ENCODE data around the gene POLH. TPM values are rescaled to one million over a fixed set of nuclear protein-coding genes. Genes with fewer than 3 reads are reported as not detected.
"Not testable (repeated sequence)": the region's sequence is repeated elsewhere in the genome, so short reads cannot be mapped to it uniquely, and the experiment has no call there.

POLH gene
- total RNA-seq, 2 donors from 2014 or later = 11.2 to 11.3 TPM

DNA sequence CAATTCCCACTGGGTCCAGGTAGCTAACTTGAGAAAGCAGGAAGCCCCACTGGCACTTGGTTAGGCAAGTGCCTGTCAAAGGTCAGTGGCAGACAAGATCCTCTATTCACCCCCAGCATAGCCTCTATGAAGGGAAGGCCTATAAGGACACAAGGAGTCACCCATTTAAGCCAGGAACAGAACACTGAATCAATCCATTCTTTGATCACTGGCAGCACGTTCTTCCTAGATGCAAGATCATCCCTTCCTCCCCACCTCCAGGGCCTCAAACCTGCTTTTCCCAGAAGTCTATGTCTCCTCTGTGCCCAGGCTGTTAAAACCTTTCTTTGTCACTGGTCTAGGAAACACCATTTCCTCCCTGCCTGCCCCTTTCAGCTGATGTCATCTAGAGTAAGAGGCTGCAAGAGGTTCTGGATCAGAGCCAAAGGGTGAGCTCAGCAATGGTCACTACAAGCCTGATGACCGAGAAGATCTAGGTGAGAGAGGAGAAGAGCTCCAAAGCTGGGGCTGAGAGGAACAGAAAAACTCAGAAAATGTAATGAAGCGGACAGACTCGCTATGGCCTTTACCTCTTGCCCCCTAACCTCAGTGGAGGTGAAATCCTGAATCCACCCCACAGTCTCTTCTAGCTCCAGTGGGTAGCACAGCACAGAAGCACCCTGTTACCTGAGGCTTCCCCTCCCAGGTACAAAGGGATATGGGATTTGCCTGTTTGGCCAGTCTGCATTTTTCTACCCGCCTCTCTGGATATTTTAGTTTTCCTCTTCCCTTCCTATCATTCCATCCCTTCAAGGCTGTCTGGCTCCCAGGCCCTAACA, 51.2 kb downstream of the POLH start:
- intact Hi-C loops (cut with DNase I, micrococcal nuclease) = no loop called here
- DNase-seq = peak; percentile 60 to 81
- ATAC-seq = peak; percentile 12

DNA sequence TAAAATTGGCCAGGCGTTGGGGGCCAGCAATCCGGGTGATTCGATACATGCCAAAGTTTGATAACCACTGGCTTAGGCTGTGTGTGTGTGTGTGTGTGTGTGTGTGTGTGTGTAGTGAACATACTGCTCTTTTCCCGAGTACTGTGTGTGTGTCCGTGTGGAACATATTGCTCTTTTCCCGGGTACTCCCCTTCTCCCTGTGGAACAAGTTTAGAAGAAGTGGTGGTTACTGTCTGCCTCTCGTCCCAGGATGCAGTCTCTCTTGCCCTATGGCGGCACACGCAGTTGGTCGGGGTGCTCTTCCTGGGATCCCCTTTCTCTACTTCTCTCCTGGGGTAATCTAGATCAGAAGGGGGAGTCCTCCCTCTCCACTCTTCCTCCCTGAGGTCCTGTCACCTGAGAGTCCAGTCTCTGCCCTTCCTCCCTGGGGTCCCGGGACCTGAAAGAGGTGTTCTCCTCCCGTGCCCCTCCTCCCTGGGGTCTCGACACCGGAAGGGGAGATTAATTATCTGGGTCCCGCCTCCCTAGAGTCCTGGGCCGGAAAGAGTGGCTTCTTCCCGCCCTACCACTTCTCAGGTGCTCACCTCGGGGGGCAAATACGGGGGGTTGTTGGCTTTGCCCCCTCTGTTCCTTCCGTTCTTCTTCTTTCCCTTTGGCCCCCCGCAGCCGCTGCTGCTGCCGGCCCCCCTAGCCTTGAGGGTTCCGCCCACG, 52.6 kb downstream of the POLH start:
- ATAC-seq (peak; percentile 2), DNase-seq (peak; percentile 65)
- intact Hi-C loops (cut with DNase I, micrococcal nuclease) = no loop called here

- DNase-seq (peak; percentile 98 to 99), ATAC-seq (peak; percentile 80)
- intact Hi-C loops (cut with DNase I, micrococcal nuclease) = no loop called here
Measured at GRCh38 chr6:43629104-43629504, 53.1 kb downstream of the POLH start, which contains the start of gene GTPBP2. GTPBP2 (minus strand) TSS chr6:43629264; CDS start chr6:43629162, 102 bp downstream.

GRCh38 chr6:43629505-43630300, 53.7 kb downstream of the POLH start:
- intact Hi-C loops (cut with DNase I, micrococcal nuclease) = no loop called here
- ATAC-seq (peak; percentile 75), DNase-seq (peak; percentile 96 to 97)

DNA sequence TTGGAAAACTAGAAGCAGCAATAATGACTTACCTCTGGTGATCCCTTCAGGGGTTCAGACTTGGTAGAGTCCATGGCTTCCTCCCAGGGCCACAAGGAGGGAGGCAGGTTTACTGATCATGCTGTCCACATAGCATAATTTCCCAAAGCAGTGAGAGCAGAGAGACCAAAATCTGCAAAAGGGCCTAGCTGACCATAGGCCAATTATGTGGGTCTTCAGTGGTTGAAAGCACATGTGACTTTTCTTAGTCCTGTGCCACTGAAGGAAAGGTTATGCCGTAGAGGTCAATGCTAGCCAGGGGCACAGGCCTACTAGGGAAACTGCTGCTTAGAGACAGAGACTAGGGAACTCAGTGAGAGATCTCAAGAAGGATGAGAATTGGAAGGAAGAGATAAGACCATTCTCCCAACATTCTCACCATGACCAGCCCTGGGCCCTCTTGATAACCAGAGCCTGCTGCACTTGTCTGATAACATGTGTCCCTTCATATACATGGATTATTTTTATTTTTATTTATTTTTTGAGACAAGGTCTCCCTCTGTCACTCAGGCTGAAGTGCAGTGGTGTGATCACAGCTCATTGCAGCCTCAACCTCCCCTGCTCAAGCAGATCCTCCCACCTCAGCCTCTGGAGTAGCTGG, 55.1 kb downstream of the POLH start:
- ATAC-seq (no peak), DNase-seq (no peak)
- intact Hi-C loops (cut with DNase I, micrococcal nuclease) = no loop called here

DNA sequence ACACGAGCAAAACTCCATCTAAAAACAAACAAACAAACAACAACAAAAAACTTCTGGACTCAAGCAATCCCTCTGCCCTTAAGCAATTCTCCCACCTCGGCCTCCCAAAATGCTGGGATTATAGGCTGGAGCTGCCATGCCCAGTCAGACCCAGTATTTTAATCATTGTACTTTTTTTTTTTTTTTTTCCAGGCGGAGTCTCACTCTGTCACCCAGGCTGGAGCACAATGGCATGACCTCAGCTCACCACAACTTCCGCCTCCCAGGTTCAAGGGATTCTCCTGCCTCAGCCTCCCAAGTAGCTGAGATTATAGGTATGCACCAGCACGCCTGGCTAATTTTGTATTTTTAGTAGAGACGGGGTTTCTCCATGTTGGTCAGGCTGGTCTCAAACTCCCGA, 57.0 kb downstream of the POLH start:
- intact Hi-C loops (cut with DNase I, micrococcal nuclease); DNase-seq; ATAC-seq: not testable (repeated sequence)

- intact Hi-C loops (cut with DNase I, micrococcal nuclease) = no loop called here
- DNase-seq (no peak), ATAC-seq (no peak)
Measured at GRCh38 chr6:43634702-43635303, 58.8 kb downstream of the POLH start.

GRCh38 chr6:43635387-43636307, 59.7 kb downstream of the POLH start, which contains the start of gene MAD2L1BP:
MAD2L1BP (plus strand) TSS chr6:43635840; CDS start chr6:43635876, 36 bp downstream.
- peak; percentile 89 for ATAC-seq
- intact Hi-C loops (cut with DNase I, micrococcal nuclease) = no loop called here
- peak; percentile 86 to 93 for DNase-seq

DNA sequence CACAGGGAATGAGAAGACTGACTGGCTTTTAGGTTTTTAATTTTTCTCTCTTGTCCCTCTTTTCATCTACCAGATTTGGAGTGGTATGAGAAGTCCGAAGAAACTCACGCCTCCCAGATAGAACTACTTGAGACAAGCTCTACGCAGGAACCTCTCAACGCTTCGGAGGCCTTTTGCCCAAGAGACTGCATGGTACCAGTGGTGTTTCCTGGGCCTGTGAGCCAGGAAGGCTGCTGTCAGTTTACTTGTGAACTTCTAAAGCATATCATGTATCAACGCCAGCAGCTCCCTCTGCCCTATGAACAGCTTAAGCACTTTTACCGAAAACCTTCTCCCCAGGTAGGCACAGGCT, 60.3 kb downstream of the POLH start:
- DNase-seq (no peak), ATAC-seq (peak; percentile 19)
- intact Hi-C loops (cut with DNase I, micrococcal nuclease) = no loop called here

- no peak for ATAC-seq
- no peak for DNase-seq
- intact Hi-C loops (cut with DNase I, micrococcal nuclease) = no loop called here
Measured at GRCh38 chr6:43639984-43640800, 64.2 kb downstream of the POLH start.

GRCh38 chr6:43644940-43645612, 69.1 kb downstream of the POLH start, which contains the start of gene RSPH9:
RSPH9 (plus strand) TSS chr6:43645036; CDS start chr6:43645099, 63 bp downstream.
- peak; percentile 84 for ATAC-seq
- intact Hi-C loops (cut with DNase I, micrococcal nuclease) = no loop called here
- peak; percentile 73 to 82 for DNase-seq

GRCh38 chr6:43645613-43645964, 69.6 kb downstream of the POLH start:
- intact Hi-C loops (cut with DNase I, micrococcal nuclease) = no loop called here
- no peak for DNase-seq
- no peak for ATAC-seq

GRCh38 chr6:43647613-43648012, 71.6 kb downstream of the POLH start:
- intact Hi-C loops (cut with DNase I, micrococcal nuclease) = no loop called here
- no peak for DNase-seq
- ATAC-seq = no peak

- intact Hi-C loops (cut with DNase I, micrococcal nuclease) = no loop called here
- no peak for ATAC-seq
- DNase-seq = no peak
Measured at GRCh38 chr6:43648248-43648647, 72.3 kb downstream of the POLH start.

- DNase-seq; ATAC-seq; intact Hi-C loops (cut with DNase I, micrococcal nuclease): not testable (repeated sequence)
Measured at GRCh38 chr6:43652822-43653221, 76.8 kb downstream of the POLH start.

DNA sequence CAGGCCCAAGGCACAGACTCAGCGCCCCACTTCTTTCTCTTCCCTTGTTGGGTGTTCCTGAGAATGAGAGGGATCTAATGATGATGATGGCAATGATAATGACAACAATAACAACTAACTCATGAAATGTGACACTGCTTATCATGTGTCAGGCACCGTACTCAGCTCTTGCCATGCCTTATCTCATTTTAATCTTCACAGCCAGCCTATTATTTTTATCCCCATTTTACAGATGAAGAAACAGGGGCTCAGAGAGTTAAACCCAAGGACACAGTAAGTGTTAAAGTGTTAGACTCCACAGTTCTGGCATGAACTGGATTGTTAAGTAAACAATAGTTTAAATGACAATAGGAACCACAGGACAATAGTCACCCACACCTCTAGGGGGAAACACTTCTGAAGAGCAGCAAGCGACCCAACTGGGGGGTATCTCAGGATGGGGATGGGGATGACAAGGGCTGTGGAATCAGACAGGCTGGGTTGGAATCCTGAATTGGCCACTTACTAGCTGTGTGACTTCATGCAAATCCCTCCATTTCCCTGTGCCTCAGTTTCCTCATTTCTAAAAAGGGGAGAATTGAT, 81.3 kb downstream of the POLH start:
- intact Hi-C loops (cut with DNase I, micrococcal nuclease) = no loop called here
- no peak for ATAC-seq
- DNase-seq = no peak

Measured in left colon (tissue), 2 donors.